GM12872 (cell line): ENCODE data around the gene TSFM.

ENCODE experiments used
- CTCF ChIP-seq: IDR thresholded peaks from 3 replicates; pipeline ENCODE4 v1.5.1; 2011; ENCODE audit warnings: low read depth, mild to moderate bottlenecking, low read length, moderate library complexity; ENCODE audit not compliant: insufficient read depth

Gene TSFM

GRCh38 chr12:57808351-57808750 is 25.8 kb downstream of the TSFM start:
- no peak for TF ChIP-seq CTCF

- no peak for TF ChIP-seq CTCF
These were observed 26.8 kb downstream of the TSFM start for GRCh38 chr12:57809425-57809824.

GRCh38 chr12:57810450-57810849 is 27.9 kb downstream of the TSFM start:
- no peak for TF ChIP-seq CTCF

GRCh38 chr12:57811028-57811755 is 28.6 kb downstream of the TSFM start:
- no peak for TF ChIP-seq CTCF

- TF ChIP-seq CTCF = no peak
These were observed 30.8 kb downstream of the TSFM start for GRCh38 chr12:57813111-57813970.

GRCh38 chr12:57813971-57814772 is 31.6 kb downstream of the TSFM start:
- no peak for TF ChIP-seq CTCF
